ENCODE results near the gene NTRK3.

DNA sequence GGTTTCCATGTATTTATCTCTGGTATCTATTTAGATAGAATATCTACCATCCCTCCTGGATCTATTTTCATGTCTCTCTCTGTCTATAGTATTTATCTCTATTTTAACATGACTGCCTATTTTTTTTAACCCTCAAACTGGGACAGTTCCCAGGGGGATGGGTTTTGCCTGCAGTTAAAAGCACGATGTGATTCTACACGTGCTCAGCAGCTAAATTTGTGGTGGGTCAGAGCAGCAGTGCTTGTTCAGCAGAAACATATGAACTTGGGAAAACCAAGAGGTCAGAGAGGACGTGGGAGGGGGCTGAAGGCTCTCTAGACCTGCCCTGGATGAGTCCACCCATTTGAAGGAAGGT is 189.2 kb downstream of the NTRK3 start:
- no peak for TF ChIP-seq GATA2 (IDR thresholded peaks at IDR 0.05; ENCODE audit: low read depth, low read length)
- TF ChIP-seq GATA3 (IDR thresholded peaks at IDR 0.05; ENCODE audit: low read depth, low read length), result no peak

Measured in SH-SY5Y (cell line).